Ovary (tissue), 3 donors: ENCODE results near the gene DHFR.

ENCODE experiments used
- EP300 ChIP-seq: sonication (generic); formaldehyde crosslinking; IDR thresholded peaks from one replicate; pipeline ENCODE4 v1.6.1; 2017; ENCODE audit warnings: antibody characterized with exemption
- POLR2A ChIP-seq: fragments of 450-650 bp; IDR thresholded peaks from one replicate; pipeline ENCODE4 v1.6.1; 2017; ENCODE audit warnings: antibody characterized with exemption, mild to moderate bottlenecking, moderate library complexity
- TF ChIP-seq, protein P1 (sequence below), 3 donors: fragments of 450-650 bp in 2 of 3; fragments of 200-600 bp in 1 of 3; IDR thresholded peaks; one replicate each; pipeline versions ENCODE4 v1.5.1 to v1.8.0; 2016 to 2022; ENCODE audit warnings: antibody characterized with exemption in 3 of 3, mild to moderate bottlenecking in 1 of 3
- donor health status: DM: no; HTN: no; CAD: no.

DNA sequence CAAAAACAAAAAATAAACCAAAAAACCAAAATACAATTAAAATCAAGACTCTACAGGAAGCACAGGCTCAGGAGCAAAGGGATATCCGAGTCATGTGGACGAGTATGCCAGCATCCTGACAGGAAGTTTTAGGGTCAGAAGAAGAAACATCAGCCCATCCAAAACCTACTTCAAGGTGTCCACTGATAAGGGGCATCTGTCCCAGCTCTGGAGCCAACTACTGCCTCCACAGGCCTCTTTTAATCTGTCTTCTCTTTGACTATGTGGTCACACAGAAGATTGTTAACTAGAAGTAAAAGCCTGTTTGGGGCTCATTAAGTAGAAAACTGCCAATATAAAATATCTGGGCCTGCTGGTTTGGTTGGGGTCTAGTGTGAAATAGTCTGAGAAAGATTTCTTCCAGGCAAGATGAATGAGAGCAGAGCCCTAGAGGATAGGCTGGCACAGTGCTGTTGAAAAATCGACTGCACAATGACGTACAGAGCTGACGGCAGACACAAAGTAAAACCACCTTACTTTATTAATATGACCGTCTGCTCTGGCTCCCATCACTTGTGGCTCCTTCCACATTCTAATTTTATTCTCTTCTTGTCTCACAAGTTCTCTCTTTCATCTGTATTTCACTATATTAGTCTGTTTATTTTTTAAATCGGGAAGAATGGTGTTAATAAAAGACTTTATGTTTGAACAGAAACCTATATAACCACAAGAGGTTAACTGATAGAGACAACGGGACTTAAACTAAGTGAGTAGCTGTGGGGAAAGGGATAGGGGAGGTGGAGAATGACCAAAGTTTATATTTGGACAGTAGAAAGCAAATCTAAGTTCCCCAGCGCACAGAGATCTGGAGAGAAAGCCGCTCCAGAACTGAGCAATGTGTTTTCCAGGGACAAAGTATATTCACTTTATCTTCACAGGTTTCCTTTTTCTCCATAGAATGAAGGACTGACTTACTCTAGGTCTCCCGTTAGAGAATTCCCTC lies 23.2 kb downstream of the DHFR start:
- TF ChIP-seq EP300 (no peak), POLR2A (no peak)
- TF ChIP-seq, protein P1, sequence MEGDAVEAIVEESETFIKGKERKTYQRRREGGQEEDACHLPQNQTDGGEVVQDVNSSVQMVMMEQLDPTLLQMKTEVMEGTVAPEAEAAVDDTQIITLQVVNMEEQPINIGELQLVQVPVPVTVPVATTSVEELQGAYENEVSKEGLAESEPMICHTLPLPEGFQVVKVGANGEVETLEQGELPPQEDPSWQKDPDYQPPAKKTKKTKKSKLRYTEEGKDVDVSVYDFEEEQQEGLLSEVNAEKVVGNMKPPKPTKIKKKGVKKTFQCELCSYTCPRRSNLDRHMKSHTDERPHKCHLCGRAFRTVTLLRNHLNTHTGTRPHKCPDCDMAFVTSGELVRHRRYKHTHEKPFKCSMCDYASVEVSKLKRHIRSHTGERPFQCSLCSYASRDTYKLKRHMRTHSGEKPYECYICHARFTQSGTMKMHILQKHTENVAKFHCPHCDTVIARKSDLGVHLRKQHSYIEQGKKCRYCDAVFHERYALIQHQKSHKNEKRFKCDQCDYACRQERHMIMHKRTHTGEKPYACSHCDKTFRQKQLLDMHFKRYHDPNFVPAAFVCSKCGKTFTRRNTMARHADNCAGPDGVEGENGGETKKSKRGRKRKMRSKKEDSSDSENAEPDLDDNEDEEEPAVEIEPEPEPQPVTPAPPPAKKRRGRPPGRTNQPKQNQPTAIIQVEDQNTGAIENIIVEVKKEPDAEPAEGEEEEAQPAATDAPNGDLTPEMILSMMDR (IDR thresholded peaks at IDR 0.05): no peak
